ENCODE data around the gene SCAMP4. TPM values are rescaled to one million over a fixed set of nuclear protein-coding genes. Genes with fewer than 3 reads are reported as not detected.

The SCAMP4 gene
- polyA plus RNA-seq, 1 experiment = 6.7 TPM

- no peak for TF ChIP-seq CTCF (IDR thresholded peaks at IDR 0.05; ENCODE audit: low read depth, low read length)
- POLR2A ChIA-PET = interaction anchor here (0.8 to 1.4 kb wide), 3 partner anchors 9 to 12 kb away, joined by 3 to 19 read pairs (median 4); no protein-coding TSS in a partner anchor
- H3K4me3 ChIP-seq (ENCODE audit: low read depth, low read length) = peak overlapping the region; percentile 73
- peak; percentile 84 for DNase-seq (ENCODE audit: low read depth, low spot score)
- no peaks in the 10 kb centered on the region for H3K27me3 ChIP-seq (ENCODE audit: control insufficient read depth, insufficient read depth, low read length)
- CTCF ChIA-PET = interaction anchor here (0.5 to 2.1 kb wide), 8 partner anchors 11 to 288 kb away, joined by 3 to 9 read pairs (median 4); partner anchors contain the start of gene ABHD17A
- peak overlapping the region; percentile 73 for H3K27ac ChIP-seq (ENCODE audit: low read depth, low read length)
- no peaks in the 10 kb centered on the region for H3K9me3 ChIP-seq (ENCODE audit: control insufficient read depth, insufficient read depth, low read length)
These were observed 41.3 kb upstream of the SCAMP4 start for GRCh38 chr19:1863638-1864479.

GRCh38 chr19:1864480-1865171 lies 40.6 kb upstream of the SCAMP4 start:
- DNase-seq (ENCODE audit: low read depth, low spot score) = no peak
- Histone ChIP-seq H3K27ac (ENCODE audit: low read depth, low read length) (peak overlapping the region; percentile 73), H3K27me3 (ENCODE audit: control insufficient read depth, insufficient read depth, low read length) (no peaks in the 10 kb centered on the region), H3K4me3 (ENCODE audit: low read depth, low read length) (peak overlapping the region; percentile 73), H3K9me3 (ENCODE audit: control insufficient read depth, insufficient read depth, low read length) (no peaks in the 10 kb centered on the region)
- ChIA-PET CTCF (interaction anchor here (0.5 to 2.1 kb wide), 8 partner anchors 10 to 287 kb away, joined by 3 to 9 read pairs (median 4); partner anchors contain the start of gene ABHD17A), POLR2A (interaction anchor here (0.6 to 1.4 kb wide), 4 partner anchors 10 to 596 kb away, joined by 3 to 19 read pairs (median 4); partner anchors contain the start of gene CIRBP)
- TF ChIP-seq CTCF (IDR thresholded peaks at IDR 0.05; ENCODE audit: low read depth, low read length) = peak; percentile 63

GRCh38 chr19:1865172-1866010 lies 39.8 kb upstream of the SCAMP4 start:
- H3K27me3 ChIP-seq (ENCODE audit: control insufficient read depth, insufficient read depth, low read length) = no peaks in the 10 kb centered on the region
- DNase-seq (ENCODE audit: low read depth, low spot score) = no peak
- H3K27ac ChIP-seq (ENCODE audit: low read depth, low read length) = peak overlapping the region; percentile 47
- H3K4me3 ChIP-seq (ENCODE audit: low read depth, low read length) = peak overlapping the region; percentile 73
- POLR2A ChIA-PET = interaction anchor here (0.6 to 1.4 kb wide), 3 partner anchors 10 to 597 kb away, joined by 3 to 19 read pairs (median 4); partner anchors contain the start of gene CIRBP
- no peaks in the 10 kb centered on the region for H3K9me3 ChIP-seq (ENCODE audit: control insufficient read depth, insufficient read depth, low read length)
- CTCF ChIA-PET = interaction anchor here (1.0 to 2.1 kb wide), 4 partner anchors 9 to 32 kb away, joined by 3 to 9 read pairs (median 4); no protein-coding TSS in a partner anchor
- TF ChIP-seq CTCF (IDR thresholded peaks at IDR 0.05; ENCODE audit: low read depth, low read length) = no peak

- Histone ChIP-seq H3K27ac (ENCODE audit: low read depth, low read length) (no peak overlapping the region), H3K9me3 (ENCODE audit: control insufficient read depth, insufficient read depth, low read length) (no peaks in the 10 kb centered on the region), H3K27me3 (ENCODE audit: control insufficient read depth, insufficient read depth, low read length) (no peaks in the 10 kb centered on the region), H3K4me3 (ENCODE audit: low read depth, low read length) (no peak overlapping the region)
- TF ChIP-seq CTCF (IDR thresholded peaks at IDR 0.05; ENCODE audit: low read depth, low read length) = no peak
- DNase-seq (ENCODE audit: low read depth, low spot score) = no peak
- ChIA-PET CTCF (no interaction called here), POLR2A (no interaction called here)
These were observed 38.4 kb upstream of the SCAMP4 start for GRCh38 chr19:1866693-1867348.
